Dermis microvascular lymphatic vessel endothelial cell (primary cell): ENCODE data around the gene MOGAT3. TPM values are rescaled to one million over a fixed set of nuclear protein-coding genes. Genes with fewer than 3 reads are reported as not detected.
A peak's percentile ranks its signal among the peaks of the same experiment; 100 is the strongest.

Experiments
- DNase-seq, 2 donors: peaks; one replicate each; pipeline versions ENCODE4 v3.0.0 to v3.0.0-alpha.2; 2010; ENCODE audit warnings: low read depth in 2 of 2
- total RNA-seq: library from RNA; depleted of rRNA; stranded (reverse); fragments of >200 nt; gene quantifications from 2 replicates; pipeline ENCODE4 v1.2.1, GENCODE V29; 2014

The MOGAT3 gene
- not detected in 2 replicates for total RNA-seq

- no peak for DNase-seq
Observed at GRCh38 chr7:101200862-101201599, at the start of gene MOGAT3. TSS of gene MOGAT3 (minus strand) at chr7:101201036. CDS start at chr7:101200854, 182 bp downstream.

- DNase-seq: no peak
Observed at GRCh38 chr7:101250324-101250723, 49.5 kb upstream of the MOGAT3 start.

- DNase-seq: no peak
Observed at GRCh38 chr7:101248276-101248675, 47.4 kb upstream of the MOGAT3 start.

GRCh38 chr7:101245147-101245668 is 44.4 kb upstream of the MOGAT3 start:
- DNase-seq: no peak

- DNase-seq: peak; percentile 76 to 92
Observed at GRCh38 chr7:101244375-101245146, 43.7 kb upstream of the MOGAT3 start, which contains the start of gene FIS1. TSS of gene FIS1 (minus strand) at chr7:101245081. CDS start at chr7:101245004, 77 bp downstream.

GRCh38 chr7:101243646-101244374 is 43.0 kb upstream of the MOGAT3 start:
- DNase-seq: peak in 1 of 2 donors; percentile 47

GRCh38 chr7:101241443-101242349 is 40.9 kb upstream of the MOGAT3 start:
- no peak for DNase-seq

- DNase-seq: no peak
Observed at GRCh38 chr7:101241015-101241363, 40.2 kb upstream of the MOGAT3 start.

- no peak for DNase-seq
Observed at GRCh38 chr7:101240226-101241014, 39.6 kb upstream of the MOGAT3 start.

- no peak for DNase-seq
Observed at GRCh38 chr7:101239951-101240220, 39.0 kb upstream of the MOGAT3 start.

GRCh38 chr7:101239191-101239950 is 38.5 kb upstream of the MOGAT3 start:
- DNase-seq: peak in 1 of 2 donors; percentile 63

GRCh38 chr7:101238226-101239182 is 37.7 kb upstream of the MOGAT3 start:
- DNase-seq: no peak

GRCh38 chr7:101237206-101238067 is 36.6 kb upstream of the MOGAT3 start, which contains the start of gene CLDN15:
TSS of gene CLDN15 (minus strand) at chr7:101237802. CDS start at chr7:101237581, 221 bp downstream.
- DNase-seq: peak in 1 of 2 donors; percentile 49

GRCh38 chr7:101236292-101236835 is 35.5 kb upstream of the MOGAT3 start:
- no peak for DNase-seq

GRCh38 chr7:101235522-101235921 is 34.7 kb upstream of the MOGAT3 start:
- no peak for DNase-seq

GRCh38 chr7:101235050-101235449 is 34.2 kb upstream of the MOGAT3 start:
- peak in 1 of 2 donors; percentile 37 for DNase-seq

GRCh38 chr7:101234636-101235035 is 33.8 kb upstream of the MOGAT3 start:
- no peak for DNase-seq
